GM18505 (cell line): ENCODE results near the gene PDIA6.

Source experiments
- ATAC-seq: cut with Tn5 transposase; IDR thresholded peaks from one replicate; pipeline ENCODE4 v1.9.1; 2021; ENCODE audit not compliant: unreplicated experiment
- POLR2A ChIP-seq: IDR thresholded peaks from 4 replicates; pipeline ENCODE4 v1.6.1; 2011; ENCODE audit warnings: borderline replicate concordance; ENCODE audit not compliant: insufficient read depth, insufficient read length; ENCODE audit errors: extremely low read depth

Gene PDIA6

GRCh38 chr2:10812362-10813162, at the start of gene PDIA6:
TSS of gene PDIA6 (minus strand) at chr2:10812785. CDS start at chr2:10812696, 89 bp downstream.
- TF ChIP-seq POLR2A: peak; percentile 84

GRCh38 chr2:10862330-10862729, 49.7 kb upstream of the PDIA6 start:
- ATAC-seq: no peak
- TF ChIP-seq POLR2A: no peak

More at GRCh38 chr2:10812362-10813162, at the start of gene PDIA6:
- ATAC-seq: peak; percentile 91

GRCh38 chr2:10861765-10862164, 49.2 kb upstream of the PDIA6 start:
- no peak for ATAC-seq
- TF ChIP-seq POLR2A: no peak

GRCh38 chr2:10860814-10861325, 48.3 kb upstream of the PDIA6 start:
- ATAC-seq: no peak
- no peak for TF ChIP-seq POLR2A

- no peak for ATAC-seq
- TF ChIP-seq POLR2A: no peak
Observed at GRCh38 chr2:10860081-10860813, 47.7 kb upstream of the PDIA6 start.

GRCh38 chr2:10859278-10859677, 46.7 kb upstream of the PDIA6 start:
- no peak for ATAC-seq

GRCh38 chr2:10848541-10848940, 36.0 kb upstream of the PDIA6 start:
- no peak for TF ChIP-seq POLR2A
- ATAC-seq: no peak

More at GRCh38 chr2:10859278-10859677, 46.7 kb upstream of the PDIA6 start:
- TF ChIP-seq POLR2A: no peak

GRCh38 chr2:10847008-10847407, 34.4 kb upstream of the PDIA6 start:
- no peak for ATAC-seq
- no peak for TF ChIP-seq POLR2A

GRCh38 chr2:10846110-10846861, 33.7 kb upstream of the PDIA6 start:
- no peak for TF ChIP-seq POLR2A
- no peak for ATAC-seq

- TF ChIP-seq POLR2A: no peak
- ATAC-seq: no peak
Observed at GRCh38 chr2:10845640-10846039, 33.1 kb upstream of the PDIA6 start.

- TF ChIP-seq POLR2A: no peak
- no peak for ATAC-seq
Observed at GRCh38 chr2:10844097-10844496, 31.5 kb upstream of the PDIA6 start.

GRCh38 chr2:10842506-10842905, 29.9 kb upstream of the PDIA6 start:
- TF ChIP-seq POLR2A: no peak
- no peak for ATAC-seq
